HepG2 (cell line): ENCODE results near the gene WDR49. TPM values are rescaled to one million over a fixed set of nuclear protein-coding genes. Genes with fewer than 3 reads are reported as not detected.

Source experiments
- ATAC-seq: fragments of 200-7000 bp; cut with Tn5 transposase; 3 replicates; pipeline ENCODE4 v1.9.1; 2020; ENCODE audit warnings: mild to moderate bottlenecking, moderate library complexity
- BruUV-seq: library from RNA; stranded (reverse); fragments of 400-500 nt; replicated peaks from 2 replicates; lab custom pipeline; 2021; lab: Mats Ljungman, UMichigan
- CTCF ChIA-PET: fragments of 300-600 bp; formaldehyde crosslinking; extraction: SDS; loops from one replicate; lab custom pipeline; 2021; ENCODE audit warnings: low total read pairs, inconsistent platforms, low intra/inter-chr PET ratio; lab: Yijun Ruan, JAX
- POLR2A ChIA-PET: fragments of 350-600 bp; sonication (Branson Sonifier 250); formaldehyde crosslinking; loops from one replicate; lab custom pipeline; 2020; ENCODE audit warnings: antibody characterized with exemption, inconsistent platforms; lab: Yijun Ruan, JAX
- DNase-seq: peaks from one replicate; pipeline ENCODE4 v3.0.0-alpha.2; 2015; ENCODE audit warnings: low spot score
- FAIRE-seq: peaks from 3 replicates; lab custom pipeline; 2011; peaks lifted over from hg19 to GRCh38; lab: Jason Lieb, UNC
- H2AFZ ChIP-seq: one replicate; pipeline ENCODE4 v1.6.1; 2011; ENCODE audit warnings: low read length, inconsistent platforms
- H3K27ac ChIP-seq: fragments of 300-600 bp; 3 replicates; pipeline ENCODE4 v1.8.0; 2011; ENCODE audit warnings: mixed run types, mild to moderate bottlenecking, mixed read lengths, low read length, inconsistent platforms; ENCODE audit not compliant: insufficient read depth; ENCODE audit errors: extremely low read length
- H3K27me3 ChIP-seq, 2 experiments: fragments of 200-600 bp in 1 of 2; 2 replicates in 1 of 2; 3 replicates in 1 of 2; pipeline versions ENCODE4 v1.6.0 to v1.8.0; 2011; ENCODE audit warnings: low read length in 2 of 2, mild to moderate bottlenecking in 2 of 2, moderate library complexity in 2 of 2, inconsistent platforms in 1 of 2; ENCODE audit not compliant: insufficient read depth in 2 of 2, control insufficient read depth in 1 of 2
- H3K36me3 ChIP-seq, 2 experiments: fragments of 200-600 bp in 1 of 2; replicated peaks in 1 of 2; 2 replicates in 1 of 2; 3 replicates in 1 of 2; pipeline versions ENCODE4 v1.5.1 to v1.8.0; 2011; ENCODE audit warnings: low read length in 2 of 2, inconsistent platforms in 1 of 2; ENCODE audit not compliant: insufficient read depth in 2 of 2, control insufficient read depth in 1 of 2
- H3K4me1 ChIP-seq: 2 replicates; pipeline ENCODE4 v1.5.1; 2012; ENCODE audit warnings: low read length, inconsistent platforms; ENCODE audit not compliant: insufficient read depth
- H3K4me2 ChIP-seq: 2 replicates; pipeline ENCODE4 v1.6.0; 2011; ENCODE audit warnings: low read depth, low read length, inconsistent platforms
- H3K4me3 ChIP-seq, 3 experiments: fragments of 200-600 bp in 1 of 3; sonication (generic), shearing (Covaris generic) in 1 of 3; replicated peaks in 1 of 3; 2 replicates each; pipeline ENCODE4 v1.5.1; 2011 to 2016; ENCODE audit warnings: low read length in 3 of 3, inconsistent platforms in 2 of 3, low read depth in 2 of 3, mild to moderate bottlenecking in 2 of 3, control low read depth in 1 of 3, mixed read lengths in 1 of 3; ENCODE audit not compliant: insufficient read depth in 1 of 3
- H3K79me2 ChIP-seq: one replicate; pipeline ENCODE4 v1.6.1; 2011; ENCODE audit warnings: low read length, inconsistent platforms; ENCODE audit not compliant: insufficient read depth
- H3K9ac ChIP-seq: 2 replicates; pipeline ENCODE4 v1.6.0; 2011; ENCODE audit warnings: mild to moderate bottlenecking, low read depth, low read length, inconsistent platforms; ENCODE audit not compliant: insufficient read depth
- H3K9me3 ChIP-seq: 2 replicates; pipeline ENCODE4 v1.5.1; 2012; ENCODE audit warnings: mild to moderate bottlenecking, low read length
- H4K20me1 ChIP-seq: 2 replicates; pipeline ENCODE4 v1.6.0; 2011; ENCODE audit warnings: inconsistent platforms, mild to moderate bottlenecking, low read length, moderate library complexity; ENCODE audit not compliant: insufficient read depth
- SNAPC4 ChIP-seq: sonication (generic); formaldehyde crosslinking; IDR thresholded peaks from 2 replicates; pipeline ENCODE4 v1.4.0; 2020; ENCODE audit warnings: mild to moderate bottlenecking, missing genetic modification reagents
- TFDP1 ChIP-seq: IDR thresholded peaks from 2 replicates; pipeline ENCODE4 v1.6.1; 2016; ENCODE audit warnings: missing compliant biosample characterization, missing genetic modification reagents, borderline replicate concordance
- ZFP36 ChIP-seq: fragments of 150-350 bp; IDR thresholded peaks from 2 replicates; pipeline ENCODE4 v1.6.1; 2018; ENCODE audit warnings: borderline replicate concordance, low read length, low read depth; ENCODE audit not compliant: partially characterized antibody
- ZNF205 ChIP-seq: IDR thresholded peaks from 2 replicates; pipeline ENCODE4 v1.6.1; 2018; ENCODE audit warnings: missing biosample characterization, missing genetic modification reagents
- ZNF770 ChIP-seq: sonication (generic); formaldehyde crosslinking; IDR thresholded peaks from 2 replicates; pipeline ENCODE4 v1.5.0; 2020; ENCODE audit warnings: mild to moderate bottlenecking, missing genetic modification reagents
- WGBS: methylation state at CpG from one replicate; pipeline ENCODE4 v1.1.6; 2017; ENCODE audit warnings: low lambda C conversion rate; 5-methylcytosine and 5-hydroxymethylcytosine counted together
- in situ Hi-C: cut with HindIII; loops from 2 replicates; pipeline ENCODE4 v1.10.0; 2017; ENCODE audit warnings: low pct_unique_long_range_greater_than_20kb; ENCODE audit not compliant: extremely low pct_ligation_motif_present
- intact Hi-C: fragments of 100-400 bp; cut with micrococcal nuclease; formaldehyde crosslinking; loops from one replicate; pipeline ENCODE4 v1.10.0; 2022; ENCODE audit not compliant: unreplicated experiment
- polyA plus RNA-seq, 8 experiments: library from polyadenylated mRNA; depleted of rRNA in 3 of 8; stranded (reverse) in 7 of 8; unstranded in 1 of 8; fragments of >200 nt; fragmentation: Illumina TruSeq in 4 of 8; extraction: Trizol in 4 of 8; gene quantifications; 2 replicates each; pipeline versions ENCODE4 v1.2.1 to v1.2.3, GENCODE V29; 2011 to 2016; ENCODE audit warnings: low read depth in 4 of 8, missing spikeins in 1 of 8, mixed read lengths in 1 of 8; ENCODE audit not compliant: insufficient read depth in 1 of 8
- total RNA-seq, 5 experiments: library from RNA; depleted of rRNA; stranded (reverse); fragments of >200 nt; fragmentation: Illumina TruSeq; extraction: Trizol; gene quantifications; 2 replicates each; pipeline ENCODE4 v1.2.3, GENCODE V29; 2016; ENCODE audit warnings: low read depth in 1 of 5

Gene WDR49
- total and polyA plus RNA-seq, 2 of the 13 experiments (the other 11 are each of a cell fraction or from before 2014, with no cell fraction given): 0.04 TPM; not detected in 1

GRCh38 chr3:167489571-167489970, 164.2 kb downstream of the WDR49 start:
- DNase-seq: no peak
- in situ Hi-C loops (no loop called here), intact Hi-C loops (no loop called here)
- no peaks in the 10 kb centered on the region for H3K79me2 ChIP-seq
- WGBS: 16% methylated on average over 1 of the region's 1 CpG
- no peak for FAIRE-seq
- TF ChIP-seq SNAPC4 (CRISPR knock-in tag) (no peak), TFDP1 (no peak), ZNF770 (CRISPR knock-in tag) (no peak), ZFP36 (no peak), ZNF205 (no peak)
- no TSS peak for BruUV-seq
- no peak overlapping the region for H3K27ac ChIP-seq
- ATAC-seq: no peak
- H3K4me3 ChIP-seq: no peak overlapping the region
- no peaks in the 10 kb centered on the region for H3K36me3 ChIP-seq
- no peaks in the 10 kb centered on the region for H3K9me3 ChIP-seq
- CTCF ChIA-PET: no interaction called here
- POLR2A ChIA-PET: no interaction called here
- H4K20me1 ChIP-seq: no peaks in the 10 kb centered on the region
- H3K27me3 ChIP-seq: no peaks in the 10 kb centered on the region
- H3K4me2 ChIP-seq: no peak overlapping the region
- H3K9ac ChIP-seq: no peak overlapping the region
- H3K4me1 ChIP-seq: no peaks in the 10 kb centered on the region
- no peak overlapping the region for H2AFZ ChIP-seq
